Activated T-helper 17 cell treated with anti-CD3 and anti-CD28 coated beads, Interleukin-2, amount 50 U/mL, for 72 hours (primary cell): Measurements from ENCODE around the gene CCDC12. TPM values are rescaled to one million over a fixed set of nuclear protein-coding genes. Genes with fewer than 3 reads are reported as not detected.
"Not testable (repeated sequence)": the region's sequence is repeated elsewhere in the genome, so short reads cannot be mapped to it uniquely, and the experiment has no call there.

Experiments
- ATAC-seq: fragments of 150-1000 bp; cut with Tn5 transposase; replicated peaks from 2 replicates; pipeline ENCODE4 v1.10.0; 2021; ENCODE audit warnings: mild to moderate bottlenecking, moderate library complexity
- H3K27ac Mint-ChIP-seq: one replicate; pipeline ENCODE4 v1.8.0; 2022; ENCODE audit warnings: mixed read lengths
- H3K27me3 Mint-ChIP-seq: one replicate; pipeline ENCODE4 v1.8.0; 2022; ENCODE audit warnings: mixed read lengths
- H3K36me3 Mint-ChIP-seq: one replicate; pipeline ENCODE4 v1.8.0; 2022; ENCODE audit warnings: low read depth, mild to moderate bottlenecking, mixed read lengths
- H3K4me1 Mint-ChIP-seq: one replicate; pipeline ENCODE4 v1.8.0; 2022; ENCODE audit warnings: mixed read lengths
- H3K4me3 Mint-ChIP-seq: one replicate; pipeline ENCODE4 v1.8.0; 2022; ENCODE audit warnings: mild to moderate bottlenecking, mixed read lengths
- H3K9me3 Mint-ChIP-seq: one replicate; pipeline ENCODE4 v1.8.0; 2022; ENCODE audit warnings: mixed read lengths
- total RNA-seq, 2 donors: library from RNA; stranded (reverse); gene quantifications; one replicate each; pipeline ENCODE4 v1.2.3, GENCODE V29; 2022

Gene CCDC12
- total RNA-seq, 2 donors from 2014 or later = 46.9 to 59.8 TPM

DNA sequence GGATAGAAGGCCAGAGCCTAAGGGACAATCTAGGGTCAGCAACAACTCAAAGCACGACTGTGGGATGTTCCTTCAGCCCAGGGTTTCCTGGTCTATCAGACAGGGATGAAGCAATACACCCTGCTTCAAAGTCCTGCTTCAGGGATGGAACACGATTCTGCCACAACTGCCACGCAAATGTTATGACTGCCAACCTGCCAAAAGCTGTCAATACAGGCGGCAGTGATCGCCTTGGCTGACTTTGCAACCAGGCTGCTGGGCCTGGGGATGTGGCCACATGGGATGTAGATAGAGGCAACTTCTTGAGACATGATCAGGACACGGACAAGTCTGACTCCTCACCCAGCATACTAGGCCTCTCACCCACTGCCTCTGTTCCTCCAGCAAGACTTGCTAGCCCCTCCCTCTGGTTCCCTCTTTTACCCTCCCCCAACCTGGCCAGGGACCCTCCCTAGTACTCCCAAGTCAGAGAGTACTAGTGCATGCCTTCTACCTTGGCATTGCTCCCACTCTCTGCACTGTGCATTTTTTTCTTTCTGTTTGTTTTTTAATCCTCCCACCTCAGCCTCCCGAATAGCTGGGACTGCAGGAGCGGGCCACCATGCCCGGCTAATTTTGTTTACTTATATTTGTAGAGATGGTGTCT is 7.6 kb downstream of the CCDC12 start:
- H3K9me3 Mint-ChIP-seq = no peaks in the 10 kb centered on the region
- peaks cover 59% of the 10 kb centered on the region for H3K4me1 Mint-ChIP-seq
- no peak overlapping the region for H3K4me3 Mint-ChIP-seq
- no peaks in the 10 kb centered on the region for H3K27me3 Mint-ChIP-seq
- H3K27ac Mint-ChIP-seq = peak overlapping the region; percentile 47
- peaks cover 74% of the 10 kb centered on the region for H3K36me3 Mint-ChIP-seq
- ATAC-seq = no peak

DNA sequence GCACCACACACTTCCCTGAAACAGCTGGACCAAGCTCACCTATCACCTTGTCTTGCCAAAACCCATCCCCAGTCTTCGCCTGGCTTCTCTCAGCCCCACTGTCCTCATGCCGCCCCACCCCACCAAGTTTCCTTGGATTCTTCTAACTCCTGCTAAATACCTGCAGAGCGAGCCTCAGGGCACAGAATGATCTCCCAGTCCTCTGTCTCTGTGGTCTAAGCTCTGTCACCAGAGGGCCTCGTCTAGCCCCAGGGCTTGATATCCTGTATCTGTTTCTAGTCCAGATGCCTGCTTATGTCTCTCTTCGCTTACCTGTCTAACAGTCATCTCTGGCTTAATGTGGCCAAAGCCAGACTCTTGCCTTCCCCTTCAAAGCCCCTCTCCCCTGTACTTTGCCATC is 9.7 kb downstream of the CCDC12 start:
- peak; percentile 33 for ATAC-seq
- H3K27me3 Mint-ChIP-seq = no peaks in the 10 kb centered on the region
- H3K36me3 Mint-ChIP-seq = peaks cover 73% of the 10 kb centered on the region
- peaks cover 55% of the 10 kb centered on the region for H3K4me1 Mint-ChIP-seq
- H3K27ac Mint-ChIP-seq = peak overlapping the region; percentile 80
- H3K4me3 Mint-ChIP-seq = peak overlapping the region; percentile 36
- no peaks in the 10 kb centered on the region for H3K9me3 Mint-ChIP-seq

DNA sequence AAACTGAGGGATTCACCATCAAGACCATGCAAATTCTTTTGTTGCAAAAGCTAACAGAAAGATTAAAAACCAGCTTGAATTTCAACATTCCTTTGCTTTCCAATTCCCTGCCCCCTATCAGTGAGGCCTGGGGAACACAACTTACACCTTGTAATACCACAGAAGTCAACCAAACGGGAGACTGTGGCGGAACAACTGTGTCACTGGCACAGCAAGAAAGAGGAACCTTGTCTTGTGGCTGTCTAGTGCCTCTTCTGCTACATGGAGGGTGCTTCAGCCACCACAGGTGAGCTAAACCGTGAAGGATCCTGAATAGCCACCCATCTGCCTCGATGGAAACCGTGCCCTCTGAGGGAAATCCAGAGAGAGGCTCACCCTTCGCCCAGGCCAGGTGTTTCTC is 11.4 kb downstream of the CCDC12 start:
- H3K27ac Mint-ChIP-seq = peak overlapping the region; percentile 80
- H3K4me1 Mint-ChIP-seq = peaks cover 62% of the 10 kb centered on the region
- peaks cover 66% of the 10 kb centered on the region for H3K36me3 Mint-ChIP-seq
- peak; percentile 30 for ATAC-seq
- H3K27me3 Mint-ChIP-seq = no peaks in the 10 kb centered on the region
- peak overlapping the region; percentile 30 for H3K4me3 Mint-ChIP-seq
- no peaks in the 10 kb centered on the region for H3K9me3 Mint-ChIP-seq

- Mint-ChIP-seq H3K36me3 (peaks cover 56% of the 10 kb centered on the region), H3K4me1 (peaks cover 67% of the 10 kb centered on the region)
- H3K4me3 Mint-ChIP-seq, H3K9me3 Mint-ChIP-seq, H3K27me3 Mint-ChIP-seq, H3K27ac Mint-ChIP-seq, ATAC-seq: not testable (repeated sequence)
These were observed 12.4 kb downstream of the CCDC12 start for GRCh38 chr3:46964038-46964590.

- Mint-ChIP-seq H3K36me3 (peaks cover 56% of the 10 kb centered on the region), H3K27ac (peak overlapping the region; percentile 57), H3K9me3 (no peaks in the 10 kb centered on the region), H3K4me1 (peaks cover 70% of the 10 kb centered on the region), H3K4me3 (no peak overlapping the region), H3K27me3 (no peaks in the 10 kb centered on the region)
- ATAC-seq = no peak
These were observed 13.6 kb downstream of the CCDC12 start for GRCh38 chr3:46962990-46963389.

DNA sequence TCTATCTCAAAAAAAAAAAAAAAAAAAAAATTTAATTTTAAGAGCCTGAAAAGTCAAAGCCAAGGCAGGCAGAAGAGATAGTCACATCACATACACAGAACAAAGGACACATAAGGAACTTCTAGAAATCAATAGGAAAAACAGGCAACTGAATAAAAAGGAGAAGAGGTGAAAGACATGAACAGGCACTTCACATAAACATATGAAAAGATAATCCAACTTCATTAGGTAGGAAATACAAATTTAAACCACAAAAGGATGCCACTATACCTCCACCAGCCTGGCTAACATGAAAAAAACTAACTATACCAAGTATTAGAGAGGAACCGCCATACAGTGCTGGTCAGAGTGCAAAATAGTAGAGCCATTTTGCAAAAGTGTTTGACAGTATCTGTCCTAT is 14.1 kb downstream of the CCDC12 start:
- no peaks in the 10 kb centered on the region for H3K9me3 Mint-ChIP-seq
- ATAC-seq = no peak
- no peaks in the 10 kb centered on the region for H3K27me3 Mint-ChIP-seq
- H3K36me3 Mint-ChIP-seq = peaks cover 55% of the 10 kb centered on the region
- H3K4me1 Mint-ChIP-seq = peaks cover 65% of the 10 kb centered on the region
- no peak overlapping the region for H3K4me3 Mint-ChIP-seq
- H3K27ac Mint-ChIP-seq = peak overlapping the region; percentile 57

GRCh38 chr3:46960835-46961234 is 15.7 kb downstream of the CCDC12 start:
- H3K36me3 Mint-ChIP-seq = peaks cover 39% of the 10 kb centered on the region
- peaks cover 61% of the 10 kb centered on the region for H3K4me1 Mint-ChIP-seq

DNA sequence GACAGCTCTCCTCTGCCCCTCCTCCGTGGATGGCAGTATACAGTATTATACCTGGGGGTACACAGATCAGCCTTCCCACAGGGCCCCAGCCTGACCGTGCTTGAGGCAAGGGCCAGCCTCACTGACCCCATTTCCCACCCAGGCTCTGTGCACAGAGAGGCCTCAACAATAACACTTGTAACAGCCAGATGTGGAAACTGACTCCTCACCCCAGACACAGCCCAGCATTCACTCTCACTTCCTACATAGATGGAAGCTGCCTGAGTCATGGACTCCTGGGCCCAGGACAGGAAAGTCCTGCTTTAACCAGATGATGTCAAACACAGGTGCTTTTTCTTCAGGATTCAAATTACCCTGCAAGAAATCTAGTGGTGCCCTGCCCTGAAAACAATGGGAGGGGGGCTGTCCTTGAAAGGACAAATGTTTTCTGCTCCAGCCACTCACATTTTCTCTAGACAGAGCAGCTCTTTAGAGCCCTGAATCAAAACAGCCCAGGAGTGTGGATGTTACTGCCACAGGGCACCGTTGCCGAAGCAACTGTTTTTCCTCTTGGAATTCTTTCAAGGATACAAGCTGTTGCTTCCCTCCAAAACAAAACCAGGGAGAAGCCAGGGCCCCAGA is 16.4 kb downstream of the CCDC12 start:
- peak; percentile 58 for ATAC-seq
- peak overlapping the region; percentile 82 for H3K4me3 Mint-ChIP-seq
- no peaks in the 10 kb centered on the region for H3K27me3 Mint-ChIP-seq
- peaks cover 61% of the 10 kb centered on the region for H3K4me1 Mint-ChIP-seq
- peak overlapping the region; percentile 89 for H3K27ac Mint-ChIP-seq
- H3K36me3 Mint-ChIP-seq = peaks cover 39% of the 10 kb centered on the region
- no peaks in the 10 kb centered on the region for H3K9me3 Mint-ChIP-seq

More at GRCh38 chr3:46960835-46961234, 15.7 kb downstream of the CCDC12 start:
- Mint-ChIP-seq H3K9me3 (no peaks in the 10 kb centered on the region), H3K4me3 (peak overlapping the region; percentile 82), H3K27ac (peak overlapping the region; percentile 89), H3K27me3 (no peaks in the 10 kb centered on the region)
- ATAC-seq = no peak

GRCh38 chr3:46959161-46959511 is 17.4 kb downstream of the CCDC12 start:
- H3K4me1 Mint-ChIP-seq = peaks cover 72% of the 10 kb centered on the region
- H3K27ac Mint-ChIP-seq = peak overlapping the region; percentile 89
- H3K27me3 Mint-ChIP-seq = no peaks in the 10 kb centered on the region
- peaks cover 42% of the 10 kb centered on the region for H3K36me3 Mint-ChIP-seq
- H3K4me3 Mint-ChIP-seq = peak overlapping the region; percentile 82
- ATAC-seq = peak; percentile 90
- H3K9me3 Mint-ChIP-seq = no peaks in the 10 kb centered on the region

GRCh38 chr3:46958467-46959160 is 17.9 kb downstream of the CCDC12 start:
- Mint-ChIP-seq H3K27me3 (no peaks in the 10 kb centered on the region), H3K4me3 (peak overlapping the region; percentile 82), H3K4me1 (peaks cover 77% of the 10 kb centered on the region), H3K9me3 (no peaks in the 10 kb centered on the region), H3K27ac (peak overlapping the region; percentile 89), H3K36me3 (peaks cover 41% of the 10 kb centered on the region)
- no peak for ATAC-seq

DNA sequence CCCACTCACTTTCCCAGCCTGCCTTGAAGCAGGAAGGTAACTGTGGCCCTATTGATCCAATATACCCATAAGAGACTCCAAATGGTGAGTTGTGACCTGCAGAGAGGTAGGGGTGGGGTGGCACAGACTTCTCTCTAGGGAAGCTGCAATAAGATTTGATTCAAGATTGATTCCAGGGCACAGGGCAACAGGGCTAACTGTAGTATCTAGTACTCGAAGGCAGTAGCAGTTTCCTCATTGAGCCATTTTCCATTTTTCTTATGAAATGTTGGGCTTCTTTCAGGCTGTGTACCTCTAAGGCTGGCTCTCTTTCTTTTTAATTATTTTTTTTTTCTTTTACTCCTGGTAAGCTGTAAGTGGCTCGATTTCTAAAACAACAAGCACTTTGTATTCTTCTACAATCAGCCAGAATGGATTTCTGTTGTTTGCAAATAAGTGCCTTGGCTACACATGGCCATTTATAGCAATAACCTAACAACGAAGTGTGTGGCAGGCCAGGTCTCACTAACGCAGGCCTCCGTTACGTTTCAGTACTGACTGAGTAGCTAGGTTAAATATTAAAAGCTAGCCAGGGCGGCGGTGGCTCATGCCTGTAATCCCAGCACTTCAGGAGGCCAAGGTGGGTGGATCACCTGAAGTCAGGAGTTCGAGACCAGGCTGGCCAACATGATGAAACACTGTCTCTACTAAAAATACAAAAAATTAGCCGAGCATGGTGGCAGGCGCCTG is 19.3 kb downstream of the CCDC12 start:
- Mint-ChIP-seq H3K27ac (peak overlapping the region; percentile 86), H3K4me1 (peaks cover 83% of the 10 kb centered on the region), H3K9me3 (no peaks in the 10 kb centered on the region), H3K27me3 (no peaks in the 10 kb centered on the region), H3K36me3 (peaks cover 32% of the 10 kb centered on the region), H3K4me3 (peak overlapping the region; percentile 82)
- no peak for ATAC-seq

DNA sequence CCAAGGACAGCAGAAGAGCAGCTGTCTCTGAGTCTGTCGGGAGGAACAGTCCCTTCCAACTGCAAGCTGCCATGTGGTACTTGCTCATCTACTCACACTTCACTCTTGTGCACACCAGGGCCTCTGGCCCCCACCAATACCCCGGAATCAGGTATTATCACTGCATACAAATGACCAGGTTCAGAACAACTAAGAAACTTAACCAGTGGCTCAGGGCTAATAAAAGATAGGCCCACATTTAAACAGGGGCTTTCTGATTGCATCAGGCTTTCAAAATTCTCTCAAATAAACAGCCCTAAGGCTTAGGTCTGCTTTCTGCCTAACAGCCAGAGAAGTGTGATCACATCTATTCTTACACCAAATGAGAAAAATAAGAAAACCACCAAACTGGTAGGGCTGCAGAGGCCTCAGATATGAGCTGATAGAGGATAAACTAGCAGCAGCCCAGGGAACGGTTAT is 20.7 kb downstream of the CCDC12 start:
- Mint-ChIP-seq H3K9me3 (no peaks in the 10 kb centered on the region), H3K36me3 (peaks cover 22% of the 10 kb centered on the region), H3K27ac (peak overlapping the region; percentile 86), H3K4me3 (peak overlapping the region; percentile 64), H3K27me3 (no peaks in the 10 kb centered on the region), H3K4me1 (peaks cover 83% of the 10 kb centered on the region)
- no peak for ATAC-seq

- no peaks in the 10 kb centered on the region for H3K27me3 Mint-ChIP-seq
- H3K27ac Mint-ChIP-seq = peak overlapping the region; percentile 86
- H3K4me1 Mint-ChIP-seq = peaks cover 77% of the 10 kb centered on the region
- ATAC-seq = no peak
- H3K4me3 Mint-ChIP-seq = peak overlapping the region; percentile 64
- H3K36me3 Mint-ChIP-seq = peaks cover 22% of the 10 kb centered on the region
- H3K9me3 Mint-ChIP-seq = no peaks in the 10 kb centered on the region
These were observed 21.4 kb downstream of the CCDC12 start for GRCh38 chr3:46955157-46955556.

GRCh38 chr3:46954178-46954577 is 22.4 kb downstream of the CCDC12 start:
- ATAC-seq = peak; percentile 10
- Mint-ChIP-seq H3K27me3 (no peaks in the 10 kb centered on the region), H3K36me3 (peaks cover 22% of the 10 kb centered on the region), H3K4me3 (peak overlapping the region; percentile 64), H3K27ac (peak overlapping the region; percentile 87), H3K9me3 (no peaks in the 10 kb centered on the region), H3K4me1 (peaks cover 68% of the 10 kb centered on the region)
